HG02981 (cell line): Measurements from ENCODE around the gene CDK2AP2.
A peak's percentile ranks its signal among the peaks of the same experiment; 100 is the strongest.
"Not testable (repeated sequence)": the region's sequence is repeated elsewhere in the genome, so short reads cannot be mapped to it uniquely, and the experiment has no call there.

Experiments
- ATAC-seq: cut with Tn5 transposase; IDR thresholded peaks from one replicate; pipeline ENCODE4 v1.9.1; 2021; ENCODE audit warnings: mild to moderate bottlenecking, moderate library complexity; ENCODE audit not compliant: unreplicated experiment

CDK2AP2 gene

GRCh38 chr11:67507864-67508485 lies at the start of gene CDK2AP2:
Gene CDK2AP2, minus strand, starts transcription at chr11:67508162. Its CDS starts 80 bp downstream, at chr11:67508082.
- peak; percentile 78 for ATAC-seq

GRCh38 chr11:67556244-67556643 lies 48.3 kb upstream of the CDK2AP2 start:
- ATAC-seq: no peak

- ATAC-seq: not testable (repeated sequence)
These were observed 43.7 kb upstream of the CDK2AP2 start for GRCh38 chr11:67551697-67552096.

GRCh38 chr11:67551127-67551526 lies 43.2 kb upstream of the CDK2AP2 start:
- ATAC-seq: no peak

GRCh38 chr11:67548555-67549110 lies 40.7 kb upstream of the CDK2AP2 start:
- no peak for ATAC-seq

- ATAC-seq: not testable (repeated sequence)
These were observed 40.1 kb upstream of the CDK2AP2 start for GRCh38 chr11:67548112-67548511.

- ATAC-seq: no peak
These were observed 37.3 kb upstream of the CDK2AP2 start for GRCh38 chr11:67545280-67545679.

- no peak for ATAC-seq
These were observed 36.8 kb upstream of the CDK2AP2 start for GRCh38 chr11:67544616-67545242.

GRCh38 chr11:67543585-67543984 lies 35.6 kb upstream of the CDK2AP2 start:
- no peak for ATAC-seq

- ATAC-seq: no peak
These were observed 35.0 kb upstream of the CDK2AP2 start for GRCh38 chr11:67542971-67543370.

- no peak for ATAC-seq
These were observed 34.2 kb upstream of the CDK2AP2 start for GRCh38 chr11:67542169-67542568.

GRCh38 chr11:67541198-67541597 lies 33.2 kb upstream of the CDK2AP2 start:
- ATAC-seq: no peak

- ATAC-seq: no peak
These were observed 31.6 kb upstream of the CDK2AP2 start for GRCh38 chr11:67539550-67539949.

- no peak for ATAC-seq
These were observed 31.0 kb upstream of the CDK2AP2 start for GRCh38 chr11:67538823-67539505.

GRCh38 chr11:67538306-67538705 lies 30.3 kb upstream of the CDK2AP2 start:
- no peak for ATAC-seq

GRCh38 chr11:67535561-67535960 lies 27.6 kb upstream of the CDK2AP2 start:
- no peak for ATAC-seq

GRCh38 chr11:67534070-67534679 lies 26.2 kb upstream of the CDK2AP2 start:
- no peak for ATAC-seq

GRCh38 chr11:67532889-67533288 lies 24.9 kb upstream of the CDK2AP2 start:
- no peak for ATAC-seq

- ATAC-seq: no peak
These were observed 22.3 kb upstream of the CDK2AP2 start for GRCh38 chr11:67530282-67530592.

GRCh38 chr11:67528376-67528775 lies 20.4 kb upstream of the CDK2AP2 start:
- ATAC-seq: no peak

GRCh38 chr11:67525275-67525976 lies 17.5 kb upstream of the CDK2AP2 start:
- ATAC-seq: no peak
